Erythroblast (primary cell): ENCODE measurements around the gene NRG3.

Source experiments
- DNase-seq, 2 experiments: peaks; one replicate each; lab custom pipeline; 2025; lab: John Stamatoyannopoulos, UW
- GATA1 ChIP-seq: IDR thresholded peaks from 2 replicates; pipeline ENCODE4 v1.6.1; 2011; ENCODE audit warnings: low read depth, mild to moderate bottlenecking, control low read depth, low read length, moderate library complexity
- POLR2A ChIP-seq: IDR thresholded peaks from 2 replicates; pipeline ENCODE4 v1.6.1; 2011; ENCODE audit warnings: mild to moderate bottlenecking, low read length

Gene NRG3

DNA sequence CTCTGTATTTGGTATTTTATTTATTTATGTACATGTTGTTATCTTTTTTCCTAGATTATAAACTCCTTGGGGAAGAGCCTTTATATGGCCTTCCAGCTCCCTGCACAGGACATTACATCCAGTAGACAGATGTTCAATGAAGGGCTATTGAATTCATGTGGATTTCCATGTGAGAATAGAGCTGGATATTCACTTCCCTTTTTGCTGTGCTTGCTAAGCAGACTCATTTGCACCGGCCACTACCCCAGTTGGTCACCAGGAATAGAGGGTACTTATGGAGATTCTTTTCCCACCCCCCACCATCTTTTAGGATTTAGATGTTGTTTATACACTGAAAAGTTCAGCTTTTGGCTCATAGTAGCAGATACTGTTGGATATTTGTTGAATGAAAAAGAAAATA lies 374.1 kb downstream of the NRG3 start:
- TF ChIP-seq GATA1, result no peak
- no peak for TF ChIP-seq POLR2A
- no peak for DNase-seq

DNA sequence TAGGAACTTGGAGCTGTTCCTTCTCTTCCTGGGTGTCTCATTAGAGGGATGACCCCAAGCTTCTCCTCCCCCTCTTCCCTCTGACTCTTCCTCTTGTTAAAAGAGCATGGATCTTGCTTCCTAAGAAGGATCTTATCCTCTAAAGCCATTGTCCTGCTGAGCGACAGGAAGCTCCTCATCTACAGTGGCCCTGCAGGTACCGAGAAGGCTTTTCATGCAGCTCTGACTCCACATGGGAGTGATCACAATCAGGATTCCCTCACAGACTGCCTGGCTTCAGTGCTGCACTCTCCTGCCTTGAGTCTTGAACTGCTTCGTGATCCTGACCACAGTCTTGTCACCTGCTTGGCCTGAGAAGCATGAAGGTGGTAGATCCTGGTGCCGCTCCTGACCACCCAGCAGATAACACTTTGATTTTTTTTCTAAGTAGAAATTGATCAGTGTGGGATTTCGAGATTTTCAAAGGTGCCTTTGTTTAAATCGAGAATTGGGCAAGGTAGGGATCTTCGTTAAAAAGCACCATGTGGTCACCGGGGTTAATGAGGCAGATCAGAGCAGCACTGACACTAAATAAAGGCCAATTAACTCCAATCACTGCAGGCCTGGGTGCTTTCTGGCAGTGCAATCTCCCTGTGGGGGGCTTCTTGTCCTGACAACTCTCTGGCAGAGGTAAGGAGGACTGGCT lies 376.4 kb downstream of the NRG3 start:
- DNase-seq, result no peak
- TF ChIP-seq GATA1, result no peak
- no peak for TF ChIP-seq POLR2A

DNA sequence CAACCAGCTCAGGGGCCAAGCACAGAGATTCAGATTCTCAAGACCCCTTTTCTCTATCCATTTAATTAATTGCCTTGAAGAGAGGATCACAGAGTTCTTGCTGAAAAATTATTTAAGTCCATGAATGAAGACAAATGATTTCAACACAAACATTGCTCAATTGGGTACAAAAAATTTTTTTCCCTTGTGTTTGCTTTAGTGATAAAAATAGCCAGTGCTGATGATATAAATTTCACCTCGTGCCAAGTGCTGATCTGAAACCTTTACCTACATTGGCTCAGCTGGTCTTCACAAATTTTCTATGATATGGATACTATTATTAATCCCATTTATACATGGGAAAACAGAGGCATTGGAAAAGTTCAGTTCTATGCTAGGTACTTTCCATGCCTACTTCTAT lies 377.1 kb downstream of the NRG3 start:
- TF ChIP-seq GATA1 (no peak), POLR2A (no peak)
- no peak for DNase-seq

DNA sequence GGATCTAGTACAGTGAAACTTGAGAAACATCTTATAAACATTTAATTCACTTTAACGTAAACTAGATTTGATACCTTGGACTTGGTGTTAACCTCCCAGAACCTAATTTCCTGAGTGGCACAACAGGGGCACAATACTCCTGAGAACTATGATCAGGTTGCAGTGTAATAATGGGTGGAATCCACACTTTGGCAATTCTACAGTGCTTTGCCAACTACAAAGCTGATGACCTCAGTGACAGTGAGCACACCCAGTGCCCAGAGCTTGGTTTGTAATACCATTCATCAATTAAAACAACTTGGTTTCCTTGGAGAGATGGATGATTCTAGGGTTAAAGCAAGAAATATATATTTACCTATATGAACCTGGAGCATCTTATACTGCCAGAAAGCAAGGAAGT lies 379.2 kb downstream of the NRG3 start:
- no peak for DNase-seq
- TF ChIP-seq POLR2A, result no peak
- TF ChIP-seq GATA1, result no peak

DNA sequence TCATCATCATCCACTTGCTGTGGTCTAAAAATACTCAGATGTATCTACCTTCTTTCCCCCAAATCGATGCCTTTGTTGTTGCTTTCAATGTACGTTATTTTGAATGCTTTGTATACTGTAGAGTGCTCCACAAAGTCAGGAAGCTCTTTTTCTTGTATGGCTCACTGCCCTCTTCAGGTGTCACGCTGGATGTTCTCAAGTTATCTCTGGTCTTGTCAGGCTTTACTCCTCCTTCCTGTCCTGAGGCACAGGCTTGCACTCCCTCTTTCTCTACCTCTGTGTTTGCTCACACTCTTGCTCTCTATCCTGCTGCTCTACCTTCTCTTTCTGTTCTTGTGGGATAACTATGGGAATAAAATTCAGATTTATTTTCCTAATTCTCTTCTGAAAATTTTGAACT lies 381.3 kb downstream of the NRG3 start:
- TF ChIP-seq GATA1 (no peak), POLR2A (no peak)
- DNase-seq, result no peak

DNA sequence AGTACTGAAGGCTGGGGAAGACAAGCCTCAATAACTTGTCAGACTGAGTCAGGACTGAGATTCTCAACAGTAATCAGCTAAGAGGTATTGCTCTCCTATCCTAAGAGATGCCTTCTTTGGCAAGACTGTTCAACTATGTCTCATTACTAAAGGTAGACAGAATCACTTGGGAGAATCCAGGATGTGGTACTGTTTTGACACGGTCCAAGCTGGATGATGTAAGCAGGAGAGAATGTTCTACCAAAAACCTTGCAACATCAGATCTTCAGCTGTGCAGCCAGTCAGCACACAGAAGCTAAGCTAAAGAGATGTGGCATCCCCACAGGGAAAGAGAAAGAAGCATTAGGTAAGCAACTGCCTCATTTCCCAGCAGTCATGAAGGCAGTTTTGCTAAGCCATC lies 391.4 kb downstream of the NRG3 start:
- DNase-seq, result no peak
- TF ChIP-seq POLR2A (no peak), GATA1 (no peak)

DNA sequence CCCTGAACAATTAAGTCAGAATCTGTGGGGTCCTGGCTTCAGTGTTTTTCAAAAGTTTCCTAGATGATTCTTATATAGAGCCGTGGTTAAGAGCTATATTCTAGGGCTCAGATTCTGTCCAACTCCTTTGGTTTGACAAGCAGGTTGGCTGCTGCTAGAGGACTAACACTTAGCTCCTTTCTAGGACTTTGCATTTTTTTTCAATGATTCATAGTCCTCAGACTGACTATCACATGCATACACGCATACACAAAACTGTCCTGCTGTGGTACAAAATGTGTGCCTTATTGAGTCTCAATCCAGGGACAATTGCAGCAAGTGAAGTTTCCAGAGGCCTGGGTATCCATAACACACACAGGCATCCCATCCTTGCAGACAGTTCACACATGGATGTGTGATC lies 392.0 kb downstream of the NRG3 start:
- TF ChIP-seq GATA1 (no peak), POLR2A (no peak)
- no peak for DNase-seq

DNA sequence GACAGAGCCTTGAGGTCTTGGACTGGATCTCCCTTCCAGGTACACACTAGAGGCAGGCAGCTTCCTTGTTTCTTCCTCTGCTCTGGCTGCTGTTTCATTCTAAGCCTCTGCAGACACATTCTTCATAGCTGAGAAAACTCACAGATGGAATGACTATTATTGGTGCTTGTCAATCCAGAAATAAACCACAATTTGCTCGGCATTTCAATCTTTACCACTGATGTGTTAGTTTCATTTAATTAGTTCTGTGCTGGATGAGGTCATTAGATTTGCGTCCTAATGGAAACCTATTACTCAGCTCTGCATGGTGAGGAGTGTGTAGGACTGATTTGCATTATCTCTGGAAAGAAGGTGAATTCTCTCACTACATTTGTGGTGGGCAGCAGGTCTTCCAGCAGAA lies 392.5 kb downstream of the NRG3 start:
- TF ChIP-seq GATA1 (no peak), POLR2A (no peak)
- no peak for DNase-seq

DNA sequence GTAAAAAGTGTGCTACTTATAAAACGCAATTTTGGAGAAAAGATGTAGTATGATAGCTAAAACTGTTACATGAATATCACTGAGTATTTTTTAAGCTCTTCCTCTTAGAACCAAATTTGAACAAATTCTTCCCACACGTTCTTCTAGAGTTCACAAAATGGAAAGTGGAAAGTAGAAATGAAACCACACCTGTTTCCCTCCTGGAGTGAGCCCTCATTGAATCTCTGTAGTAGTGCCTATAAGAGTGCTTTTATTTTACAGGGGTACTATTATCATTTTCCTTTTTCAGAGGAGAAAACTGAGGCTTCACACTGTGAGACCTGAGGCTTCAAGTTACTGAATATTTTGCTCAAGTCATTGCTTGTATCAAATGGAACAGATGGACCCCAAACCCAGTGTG lies 393.0 kb downstream of the NRG3 start:
- DNase-seq, result no peak
- TF ChIP-seq GATA1 (no peak), POLR2A (no peak)

DNA sequence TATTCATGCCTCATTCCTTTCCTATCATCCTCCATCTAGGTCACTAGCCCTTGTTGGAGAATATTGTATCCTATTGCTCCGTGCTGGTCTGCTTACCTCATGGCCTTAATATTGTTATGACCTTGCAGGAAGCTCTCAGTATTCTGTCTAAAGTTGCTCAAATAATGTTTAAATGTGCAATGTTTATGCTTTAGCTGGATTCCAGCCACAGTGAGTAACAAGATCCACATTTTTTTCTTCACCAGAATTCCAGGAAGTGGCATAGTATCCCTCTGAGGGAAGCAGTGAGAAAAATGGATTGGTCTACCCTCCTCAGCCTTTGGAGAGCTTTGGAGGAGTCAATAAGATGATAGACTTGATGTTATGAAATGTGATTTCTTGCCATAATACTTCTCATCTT lies 402.6 kb downstream of the NRG3 start:
- no peak for DNase-seq
- TF ChIP-seq GATA1 (no peak), POLR2A (no peak)

DNA sequence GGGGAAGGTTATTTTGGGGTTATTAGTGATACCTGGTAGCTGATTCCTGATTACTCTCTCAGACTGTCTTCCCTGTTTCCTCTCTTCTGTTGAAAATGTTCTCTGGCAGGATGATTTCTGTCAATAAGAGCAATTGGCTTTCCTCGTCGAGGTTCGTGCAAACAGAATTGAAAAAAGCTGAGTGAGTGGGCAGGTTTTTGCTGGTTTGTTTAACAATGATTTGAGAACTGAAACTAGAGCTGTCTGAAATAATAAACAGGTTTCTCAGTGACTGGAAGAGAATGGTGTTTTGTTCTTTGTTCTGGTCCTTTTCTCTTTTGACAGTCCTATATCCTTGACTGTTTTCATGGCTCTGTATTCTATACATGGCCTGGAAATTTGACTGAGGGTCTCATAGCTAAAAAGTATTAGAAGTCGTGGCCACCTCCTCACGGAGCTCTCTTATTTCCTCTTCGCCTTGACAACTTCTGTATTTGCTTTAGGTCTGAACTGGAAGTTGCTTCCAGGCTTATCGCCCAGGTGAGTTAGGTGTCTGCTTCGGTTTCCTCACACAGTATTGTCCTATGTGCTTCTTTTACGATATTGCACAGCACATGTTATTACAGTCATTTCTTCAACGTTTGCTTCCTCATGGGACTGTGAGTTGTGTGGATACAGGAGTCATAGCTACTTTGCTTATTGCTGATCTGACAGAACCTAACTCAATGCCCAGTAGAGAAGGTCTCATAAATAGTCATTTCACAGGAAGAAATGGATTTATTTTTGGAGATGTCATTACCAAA lies 403.6 kb downstream of the NRG3 start:
- no peak for TF ChIP-seq POLR2A
- TF ChIP-seq GATA1, result no peak
- no peak for DNase-seq

DNA sequence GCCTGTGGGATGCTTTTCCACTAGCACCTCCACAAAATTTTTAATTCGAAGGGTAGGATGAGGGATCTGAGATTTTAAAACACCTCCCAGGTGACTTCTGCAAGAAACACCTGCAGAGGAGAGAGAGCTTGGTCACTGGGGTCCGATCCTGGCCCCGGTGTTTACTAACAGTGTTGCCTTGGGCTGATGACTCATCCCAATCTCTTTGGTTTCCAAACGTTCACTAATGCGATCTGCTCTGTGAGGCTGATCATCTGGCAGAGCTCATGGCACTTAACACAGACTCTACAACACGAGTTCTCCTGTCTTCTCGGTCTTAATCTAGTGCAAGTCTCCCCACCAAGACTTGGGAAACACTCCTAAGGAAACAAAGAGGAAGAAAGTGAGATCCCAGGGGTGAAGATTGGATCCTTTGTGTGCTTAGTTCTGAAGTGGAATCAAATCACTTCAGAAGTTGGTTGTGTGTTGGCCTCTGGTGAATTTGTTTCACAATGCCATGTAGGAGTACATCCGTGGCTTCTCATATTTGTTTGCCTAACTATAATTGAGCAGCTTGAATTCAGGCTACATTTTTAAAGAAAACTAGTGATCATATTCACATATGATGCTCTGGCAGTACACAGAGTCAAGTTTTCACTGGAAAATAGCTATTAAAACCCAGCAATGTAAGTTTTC lies 407.9 kb downstream of the NRG3 start:
- DNase-seq, result no peak
- TF ChIP-seq POLR2A (no peak), GATA1 (no peak)

DNA sequence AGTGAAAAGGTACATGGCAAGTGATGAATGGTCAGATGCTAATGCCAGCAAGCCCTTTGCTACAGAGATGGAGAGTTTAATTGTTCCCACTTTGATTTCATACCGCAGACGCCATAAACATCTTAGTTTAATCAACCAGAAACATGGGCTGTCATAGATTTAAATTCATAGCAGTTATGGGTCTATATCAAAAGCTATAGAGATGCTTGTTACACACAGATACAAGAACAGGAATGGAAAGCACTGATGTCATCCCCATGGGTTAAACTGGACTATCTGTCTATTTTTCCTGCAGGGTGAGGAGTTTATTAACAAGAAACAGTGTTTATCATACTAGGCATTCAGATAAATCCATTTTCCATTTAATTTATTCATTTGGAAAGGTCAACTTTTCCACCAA lies 409.2 kb downstream of the NRG3 start:
- TF ChIP-seq POLR2A (no peak), GATA1 (no peak)
- no peak for DNase-seq

DNA sequence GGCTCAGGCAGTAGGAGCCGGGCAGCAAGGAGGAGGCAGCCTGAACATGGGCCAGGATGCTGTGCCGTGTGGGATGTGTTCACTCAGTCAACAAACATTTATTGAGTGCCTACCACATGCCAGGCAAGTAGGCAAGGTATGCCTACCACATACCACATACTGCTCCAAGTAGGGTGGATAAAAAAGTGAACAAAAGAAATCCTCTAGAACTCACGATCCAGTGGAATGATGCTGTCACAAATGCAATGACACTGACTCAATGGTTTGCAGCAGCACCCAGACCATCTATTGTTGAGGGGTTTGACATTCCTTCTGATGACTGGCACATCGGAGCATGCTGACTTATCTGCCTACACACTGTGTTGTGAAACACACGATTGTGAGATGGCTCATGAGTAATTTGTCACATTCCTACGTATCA lies 413.5 kb downstream of the NRG3 start:
- DNase-seq, result no peak

More for the DNA sequence above, 413.5 kb downstream of the NRG3 start:
- TF ChIP-seq POLR2A (no peak), GATA1 (no peak)
